Testis (tissue), 3 donors: ENCODE data around the gene PAK1. TPM values are rescaled to one million over a fixed set of nuclear protein-coding genes. Genes with fewer than 3 reads are reported as not detected.

ENCODE experiments used
- DNase-seq: peaks from one replicate; pipeline ENCODE4 v3.0.0-alpha.2; 2019
- H3K27ac ChIP-seq, 2 donors: fragments of 200-600 bp; sonication (generic); one replicate each; pipeline ENCODE4 v1.5.1; 2019
- H3K27me3 ChIP-seq: fragments of 200-600 bp; sonication (generic); one replicate; pipeline ENCODE4 v1.5.1; 2019
- H3K36me3 ChIP-seq: fragments of 200-600 bp; sonication (generic); one replicate; pipeline ENCODE4 v1.5.1; 2017; ENCODE audit warnings: low read depth; ENCODE audit errors: missing control alignments
- H3K4me1 ChIP-seq: fragments of 200-600 bp; sonication (generic); one replicate; pipeline ENCODE4 v1.5.1; 2019
- H3K4me3 ChIP-seq, 2 donors: fragments of 200-600 bp; sonication (generic); one replicate each; pipeline ENCODE4 v1.5.1; 2017 to 2019
- H3K9me3 ChIP-seq: fragments of 200-600 bp; sonication (generic); one replicate; pipeline ENCODE4 v1.5.1; 2017
- CTCF ChIP-seq, 3 experiments: fragments of 450-650 bp in 2 of 3; fragments of 200-600 bp in 1 of 3; sonication (generic) in 1 of 3; IDR thresholded peaks; one replicate each; pipeline ENCODE4 v1.5.1; 2016 to 2019; ENCODE audit warnings: antibody characterized with exemption in 3 of 3, mild to moderate bottlenecking in 2 of 3, moderate library complexity in 1 of 3
- POLR2A ChIP-seq: fragments of 450-650 bp; IDR thresholded peaks from one replicate; pipeline ENCODE4 v1.6.1; 2017; ENCODE audit warnings: antibody characterized with exemption, mild to moderate bottlenecking, moderate library complexity
- WGBS, 2 donors: methylation state at CpG; one replicate each; pipeline ENCODE4 v1.1.5; 2018; 5-methylcytosine and 5-hydroxymethylcytosine counted together
- intact Hi-C: fragments of 100-400 bp; cut with DNase I; formaldehyde crosslinking; loops from one replicate; pipeline ENCODE4 v1.15.1; 2023; ENCODE audit warnings: low total_unique reads
- polyA plus RNA-seq: library from polyadenylated mRNA; stranded (reverse); fragments of 350-450 nt; fragmentation: Illumina TruSeq; extraction: RNeasy Lipid Tissue Mini Kit (QIAGEN cat#74804); gene quantifications from one replicate; pipeline ENCODE4 v1.2.3, GENCODE V29; 2014; ENCODE audit warnings: low read depth, low replicate concordance; ENCODE audit not compliant: insufficient read depth
- total RNA-seq, 2 donors: library from RNA; depleted of rRNA; stranded (reverse); fragments of >200 nt; gene quantifications; one replicate each; pipeline ENCODE4 v1.2.3, GENCODE V29; 2016

PAK1 gene
- total and polyA plus RNA-seq, 3 donors from 2014 or later: 60.1 to 80.9 (median 63.2) TPM

- H3K4me3 ChIP-seq: no peak overlapping the region
- DNase-seq: no peak
- 56 to 60% methylated on average over 1 of the region's 1 CpG for WGBS, 2 donors
- H3K27ac ChIP-seq: no peak overlapping the region
- no peaks in the 10 kb centered on the region for H3K4me1 ChIP-seq
- intact Hi-C loops: no loop called here
- H3K36me3 ChIP-seq: no peaks in the 10 kb centered on the region
- TF ChIP-seq CTCF (IDR thresholded peaks at IDR 0.05): no peak
- TF ChIP-seq POLR2A: no peak
- H3K9me3 ChIP-seq: no peaks in the 10 kb centered on the region
- H3K27me3 ChIP-seq: no peaks in the 10 kb centered on the region
Observed at GRCh38 chr11:77325159-77325558, 148.7 kb downstream of the PAK1 start.

GRCh38 chr11:77324508-77324907, 149.4 kb downstream of the PAK1 start:
- intact Hi-C loops: no loop called here
- no peaks in the 10 kb centered on the region for H3K4me1 ChIP-seq
- no peak overlapping the region for H3K27ac ChIP-seq
- H3K9me3 ChIP-seq: no peaks in the 10 kb centered on the region
- H3K36me3 ChIP-seq: no peaks in the 10 kb centered on the region
- DNase-seq: no peak
- no peaks in the 10 kb centered on the region for H3K27me3 ChIP-seq
- TF ChIP-seq POLR2A (no peak), CTCF (IDR thresholded peaks at IDR 0.05) (no peak)
- H3K4me3 ChIP-seq: no peak overlapping the region

GRCh38 chr11:77322926-77323590, 150.8 kb downstream of the PAK1 start:
- Histone ChIP-seq H3K36me3 (no peaks in the 10 kb centered on the region), H3K4me1 (no peaks in the 10 kb centered on the region), H3K27me3 (no peaks in the 10 kb centered on the region), H3K27ac (no peak overlapping the region), H3K4me3 (no peak overlapping the region), H3K9me3 (no peaks in the 10 kb centered on the region)
- intact Hi-C loops: no loop called here
- DNase-seq: no peak
- WGBS, 2 donors: 68 to 79% methylated on average over 2 of the region's 2 CpGs
- no peak for TF ChIP-seq POLR2A
- TF ChIP-seq CTCF (IDR thresholded peaks at IDR 0.05): no peak

- Histone ChIP-seq H3K9me3 (no peaks in the 10 kb centered on the region), H3K27me3 (no peaks in the 10 kb centered on the region), H3K4me1 (no peaks in the 10 kb centered on the region), H3K36me3 (no peaks in the 10 kb centered on the region), H3K4me3 (no peak overlapping the region), H3K27ac (no peak overlapping the region)
- DNase-seq: peak; percentile 56
- TF ChIP-seq POLR2A (no peak), CTCF (IDR thresholded peaks at IDR 0.05) (no peak)
- WGBS, 2 donors: 42 to 51% methylated on average over 2 of the region's 2 CpGs
- intact Hi-C loops: no loop called here
Observed at GRCh38 chr11:77322506-77322905, 151.4 kb downstream of the PAK1 start.

GRCh38 chr11:77320351-77320750, 153.5 kb downstream of the PAK1 start:
- intact Hi-C loops: no loop called here
- no peaks in the 10 kb centered on the region for H3K27me3 ChIP-seq
- TF ChIP-seq CTCF (IDR thresholded peaks at IDR 0.05): no peak
- TF ChIP-seq POLR2A: no peak
- no peaks in the 10 kb centered on the region for H3K9me3 ChIP-seq
- no peaks in the 10 kb centered on the region for H3K4me1 ChIP-seq
- 70 to 76% methylated on average over 1 of the region's 1 CpG for WGBS, 2 donors
- no peak overlapping the region for H3K27ac ChIP-seq
- DNase-seq: no peak
- H3K36me3 ChIP-seq: no peaks in the 10 kb centered on the region
- no peak overlapping the region for H3K4me3 ChIP-seq
